Right lung (tissue), 5 donors: ENCODE measurements around the gene MRE11. TPM values are rescaled to one million over a fixed set of nuclear protein-coding genes. Genes with fewer than 3 reads are reported as not detected.

Source experiments
- polyA plus RNA-seq, 5 donors: library from polyadenylated mRNA; unstranded; fragments of 120-200 nt; gene quantifications; one replicate each; pipeline versions ENCODE4 v1.2.1 to v1.2.3, GENCODE V29; 2013; ENCODE audit warnings: inconsistent platforms in 1 of 5, low replicate concordance in 1 of 5; ENCODE audit not compliant: insufficient read length in 5 of 5, insufficient read depth in 1 of 5

MRE11 gene
- polyA plus RNA-seq, 5 donors = 22.6 to 62.0 (median 33.3) TPM

Other genes with a start within 250 kb of the MRE11 start
- gene IZUMO1R, start 189.3 kb downstream of the MRE11 start, polyA plus RNA-seq = not detected
- gene GPR83, start 92.4 kb downstream of the MRE11 start, polyA plus RNA-seq = under 1 TPM; 0.21 to 0.52 (median 0.26) TPM
- gene ANKRD49, start 140 bp upstream of the MRE11 start, polyA plus RNA-seq = 10 to 100 TPM; 19.8 to 34.7 (median 28.7) TPM
- gene C11orf97, start 18.6 kb upstream of the MRE11 start, polyA plus RNA-seq = 1 to 10 TPM in 4 of 5 donors, under 1 TPM in 1; 0.60 to 3.7 (median 2.8) TPM
- 1 to 10 TPM; 6.7 to 8.3 (median 7.0) TPM for gene FUT4, start 50.1 kb upstream of the MRE11 start, polyA plus RNA-seq
- 1 to 10 TPM; 6.2 to 8.3 (median 6.6) TPM for gene PIWIL4, start 73.5 kb upstream of the MRE11 start, polyA plus RNA-seq